Neuronal stem cell (in vitro differentiated cells): Measurements from ENCODE around the gene SPEF2.

Experiments used
- DNase-seq: peaks from one replicate; pipeline ENCODE4 v3.0.0-alpha.2; 2013; ENCODE audit warnings: low spot score
- H2AFZ ChIP-seq: one replicate; pipeline ENCODE4 v1.6.1; 2013; ENCODE audit warnings: mild to moderate bottlenecking, low read length, inconsistent platforms
- H2AK5ac ChIP-seq: 2 replicates; pipeline ENCODE4 v1.6.1; 2013; ENCODE audit warnings: low read depth, mild to moderate bottlenecking, inconsistent platforms, low read length, moderate library complexity, mixed read lengths
- H2BK120ac ChIP-seq: 2 replicates; pipeline ENCODE4 v1.6.1; 2013; ENCODE audit warnings: low read depth, mild to moderate bottlenecking, inconsistent platforms, low read length, moderate library complexity, mixed read lengths
- H2BK12ac ChIP-seq: one replicate; pipeline ENCODE4 v1.6.1; 2013; ENCODE audit warnings: low read length, inconsistent platforms
- H2BK15ac ChIP-seq: 2 replicates; pipeline ENCODE4 v1.6.1; 2013; ENCODE audit warnings: mild to moderate bottlenecking, low read length, inconsistent platforms, mixed read lengths
- H2BK5ac ChIP-seq: one replicate; pipeline ENCODE4 v1.6.1; 2013; ENCODE audit warnings: inconsistent platforms, mild to moderate bottlenecking, low read length, moderate library complexity
- H3K14ac ChIP-seq: one replicate; pipeline ENCODE4 v1.6.1; 2013; ENCODE audit warnings: low read length, inconsistent platforms
- H3K18ac ChIP-seq: 2 replicates; pipeline ENCODE4 v1.6.1; 2013; ENCODE audit warnings: low read length, inconsistent platforms
- H3K23ac ChIP-seq: 2 replicates; pipeline ENCODE4 v1.6.1; 2013; ENCODE audit warnings: low read depth, mild to moderate bottlenecking, mixed read lengths, low read length, inconsistent platforms; ENCODE audit not compliant: poor library complexity
- H3K27ac ChIP-seq: replicated peaks from 3 replicates; pipeline ENCODE4 v1.5.1; 2013; ENCODE audit warnings: low read length, inconsistent platforms
- H3K27me3 ChIP-seq, 3 experiments: 2 replicates each; pipeline ENCODE4 v1.6.1; 2013; ENCODE audit warnings: low read length in 3 of 3, mild to moderate bottlenecking in 2 of 3, inconsistent platforms in 1 of 3, low read depth in 1 of 3, mixed read lengths in 1 of 3, moderate library complexity in 1 of 3; ENCODE audit not compliant: control insufficient read depth in 3 of 3, insufficient read depth in 3 of 3
- H3K36me3 ChIP-seq, 2 donors: replicated peaks in 1 of 2; 2 replicates each; pipeline ENCODE4 v1.6.1; 2013; ENCODE audit warnings: low read length in 2 of 2; ENCODE audit not compliant: control insufficient read depth in 2 of 2, insufficient read depth in 2 of 2
- H3K4ac ChIP-seq: 2 replicates; pipeline ENCODE4 v1.6.1; 2013; ENCODE audit warnings: inconsistent platforms, mild to moderate bottlenecking, low read length, moderate library complexity
- H3K4me1 ChIP-seq, 2 donors: 1 replicate in 1 of 2; 2 replicates in 1 of 2; pipeline ENCODE4 v1.6.1; 2013; ENCODE audit warnings: low read length in 2 of 2, low read depth in 1 of 2; ENCODE audit not compliant: control insufficient read depth in 2 of 2, insufficient read depth in 1 of 2
- H3K4me2 ChIP-seq: one replicate; pipeline ENCODE4 v1.6.1; 2013; ENCODE audit warnings: mild to moderate bottlenecking, low read length, inconsistent platforms; ENCODE audit not compliant: insufficient read depth, poor library complexity, severe bottlenecking
- H3K4me3 ChIP-seq, 2 donors: 2 replicates each; pipeline ENCODE4 v1.5.1; 2013; ENCODE audit warnings: low read length in 2 of 2, mild to moderate bottlenecking in 2 of 2, inconsistent platforms in 1 of 2, moderate library complexity in 1 of 2
- H3K79me1 ChIP-seq: one replicate; pipeline ENCODE4 v1.6.1; 2013; ENCODE audit warnings: low read depth, mild to moderate bottlenecking, inconsistent platforms, low read length, moderate library complexity
- H3K9ac ChIP-seq: one replicate; pipeline ENCODE4 v1.6.1; 2013; ENCODE audit warnings: mild to moderate bottlenecking, low read depth, low read length, inconsistent platforms; ENCODE audit not compliant: poor library complexity
- H3K9me3 ChIP-seq, 2 donors: replicated peaks in 1 of 2; 2 replicates each; pipeline versions ENCODE3 to v1.6.1; 2013; ENCODE audit warnings: low read length in 2 of 2, mild to moderate bottlenecking in 2 of 2, inconsistent platforms in 1 of 2, low read depth in 1 of 2, mixed read lengths in 1 of 2, moderate library complexity in 1 of 2; ENCODE audit not compliant: control insufficient read depth in 2 of 2, insufficient read depth in 1 of 2
- H4K8ac ChIP-seq: one replicate; pipeline ENCODE4 v1.6.1; 2013; ENCODE audit warnings: low read depth, mild to moderate bottlenecking, inconsistent platforms, low read length, moderate library complexity
- H4K91ac ChIP-seq: one replicate; pipeline ENCODE4 v1.6.1; 2013; ENCODE audit warnings: low read length, low read depth, mild to moderate bottlenecking, inconsistent platforms; ENCODE audit not compliant: poor library complexity
- WGBS, 2 donors: extraction: QIAGEN DNeasy Blood & Tissue Kit; methylation state at CpG; one replicate each; pipeline ENCODE4 v1.1.7; 2013; ENCODE audit warnings: missing lambda C conversion rate in 2 of 2, mixed read lengths in 1 of 2; ENCODE audit not compliant: insufficient read length in 2 of 2, insufficient replicate concordance in 1 of 2; ENCODE audit errors: extremely low coverage in 2 of 2; 5-methylcytosine and 5-hydroxymethylcytosine counted together

SPEF2 gene

GRCh38 chr5:35781181-35781790 lies 163.6 kb downstream of the SPEF2 start:
- WGBS, 2 donors = no CpG with 5 or more reads among the region's 3 CpGs

GRCh38 chr5:35783551-35783950 lies 165.9 kb downstream of the SPEF2 start:
- no peak overlapping the region for H3K18ac ChIP-seq
- H3K4me2 ChIP-seq = no peak overlapping the region
- no peak overlapping the region for H3K4me3 ChIP-seq
- H2AFZ ChIP-seq = no peak overlapping the region
- no CpG with 5 or more reads among the region's 1 CpG for WGBS, 2 donors
- H3K14ac ChIP-seq = no peak overlapping the region
- H2AK5ac ChIP-seq = no peak overlapping the region
- DNase-seq = no peak
- no peak overlapping the region for H2BK120ac ChIP-seq
- H2BK5ac ChIP-seq = no peak overlapping the region
- no peaks in the 10 kb centered on the region for H3K27me3 ChIP-seq
- no peak overlapping the region for H2BK12ac ChIP-seq
- H3K27ac ChIP-seq = no peak overlapping the region
- H3K4ac ChIP-seq = no peak overlapping the region
- H3K79me1 ChIP-seq = no peaks in the 10 kb centered on the region
- H2BK15ac ChIP-seq = no peak overlapping the region
- no peak overlapping the region for H3K9ac ChIP-seq
- no peak overlapping the region for H4K91ac ChIP-seq
- H3K4me1 ChIP-seq = no peaks in the 10 kb centered on the region
- no peaks in the 10 kb centered on the region for H3K9me3 ChIP-seq
- peaks cover 0 to 2% of the 10 kb centered on the region in 2 donors for H3K36me3 ChIP-seq
- no peak overlapping the region for H3K23ac ChIP-seq
- H4K8ac ChIP-seq = no peak overlapping the region

More at GRCh38 chr5:35781181-35781790, 163.6 kb downstream of the SPEF2 start:
- H3K79me1 ChIP-seq = no peaks in the 10 kb centered on the region
- no peak overlapping the region for H2BK5ac ChIP-seq
- H3K27me3 ChIP-seq = no peaks in the 10 kb centered on the region
- no peak overlapping the region for H2BK15ac ChIP-seq
- H3K4ac ChIP-seq = no peak overlapping the region
- H3K36me3 ChIP-seq = peaks cover 0 to 2% of the 10 kb centered on the region in 2 donors
- H2BK120ac ChIP-seq = no peak overlapping the region
- no peak overlapping the region for H4K8ac ChIP-seq
- H3K18ac ChIP-seq = no peak overlapping the region
- no peak overlapping the region for H2BK12ac ChIP-seq
- no peak overlapping the region for H3K14ac ChIP-seq
- no peak overlapping the region for H4K91ac ChIP-seq
- no peak overlapping the region for H3K4me2 ChIP-seq
- no peak overlapping the region for H2AFZ ChIP-seq
- no peak overlapping the region for H3K4me3 ChIP-seq
- DNase-seq = no peak
- H3K4me1 ChIP-seq = peaks cover 0 to 1% of the 10 kb centered on the region in 2 donors
- H2AK5ac ChIP-seq = no peak overlapping the region
- no peak overlapping the region for H3K9ac ChIP-seq
- H3K23ac ChIP-seq = no peak overlapping the region
- no peaks in the 10 kb centered on the region for H3K9me3 ChIP-seq
- no peak overlapping the region for H3K27ac ChIP-seq

- Histone ChIP-seq H3K18ac (no peak overlapping the region), H3K27me3 (no peaks in the 10 kb centered on the region), H3K36me3 (peaks cover 0 to 2% of the 10 kb centered on the region in 2 donors), H3K4me1 (no peaks in the 10 kb centered on the region), H4K8ac (no peak overlapping the region), H3K9ac (no peak overlapping the region), H3K4me3 (no peak overlapping the region), H2AFZ (no peak overlapping the region), H3K4ac (no peak overlapping the region), H2BK5ac (no peak overlapping the region), H2BK120ac (no peak overlapping the region), H2AK5ac (no peak overlapping the region), H3K14ac (no peak overlapping the region), H2BK12ac (no peak overlapping the region), H2BK15ac (no peak overlapping the region), H3K79me1 (no peaks in the 10 kb centered on the region), H3K4me2 (no peak overlapping the region), H3K27ac (no peak overlapping the region), H3K9me3 (no peaks in the 10 kb centered on the region), H3K23ac (no peak overlapping the region), H4K91ac (no peak overlapping the region)
- no peak for DNase-seq
- no CpG with 5 or more reads among the region's 4 CpGs for WGBS, 2 donors
Observed at GRCh38 chr5:35785601-35786085, 168.0 kb downstream of the SPEF2 start.

DNA sequence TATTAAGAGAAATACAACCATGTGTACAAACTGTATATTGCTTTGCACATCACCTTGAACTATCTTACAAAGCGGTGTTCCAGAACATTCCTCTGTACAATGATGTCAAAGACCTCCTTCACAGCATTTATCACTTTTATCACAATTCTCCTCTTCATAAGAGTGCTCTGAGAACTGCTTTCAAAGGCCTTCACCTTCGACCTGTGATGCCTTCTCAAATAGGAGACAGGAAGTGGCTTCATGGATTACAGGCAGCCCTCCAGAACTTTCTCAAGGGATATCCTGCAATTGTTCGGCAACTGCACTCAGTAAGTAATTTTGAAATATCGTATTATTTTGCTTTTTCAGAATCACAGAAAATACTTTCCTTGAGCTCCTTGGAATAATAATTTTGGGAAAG lies 171.1 kb downstream of the SPEF2 start:
- H2AFZ ChIP-seq = no peak overlapping the region
- H3K23ac ChIP-seq = no peak overlapping the region
- H3K27me3 ChIP-seq = no peaks in the 10 kb centered on the region
- H2AK5ac ChIP-seq = no peak overlapping the region
- H4K91ac ChIP-seq = no peak overlapping the region
- no peak overlapping the region for H3K4ac ChIP-seq
- no peak overlapping the region for H3K4me2 ChIP-seq
- no CpG with 5 or more reads among the region's 4 CpGs for WGBS, 2 donors
- H3K27ac ChIP-seq = no peak overlapping the region
- H2BK12ac ChIP-seq = no peak overlapping the region
- no peak overlapping the region for H3K9ac ChIP-seq
- no peak overlapping the region for H4K8ac ChIP-seq
- no peak for DNase-seq
- no peak overlapping the region for H2BK15ac ChIP-seq
- no peaks in the 10 kb centered on the region for H3K79me1 ChIP-seq
- H3K36me3 ChIP-seq = peaks cover 0 to 2% of the 10 kb centered on the region in 2 donors
- no peak overlapping the region for H3K18ac ChIP-seq
- H3K4me3 ChIP-seq = no peak overlapping the region
- H3K9me3 ChIP-seq = no peaks in the 10 kb centered on the region
- H3K4me1 ChIP-seq = no peaks in the 10 kb centered on the region
- no peak overlapping the region for H2BK120ac ChIP-seq
- no peak overlapping the region for H3K14ac ChIP-seq
- no peak overlapping the region for H2BK5ac ChIP-seq
